Large intestine (tissue), 3 donors: Measurements from ENCODE around the gene TENT4A. TPM values are rescaled to one million over a fixed set of nuclear protein-coding genes. Genes with fewer than 3 reads are reported as not detected.

Source experiments
- DNase-seq, 2 donors: peaks; one replicate each; pipeline versions ENCODE4 v3.0.0 to v3.0.0-alpha.2; 2013
- H3K27ac ChIP-seq: one replicate; pipeline ENCODE4 v1.5.1; 2013; ENCODE audit warnings: low read length
- H3K27me3 ChIP-seq: 2 replicates; pipeline ENCODE4 v1.6.1; 2013; ENCODE audit warnings: low read length; ENCODE audit not compliant: control insufficient read depth, insufficient read depth
- H3K36me3 ChIP-seq: 2 replicates; pipeline ENCODE4 v1.6.1; 2013; ENCODE audit warnings: low read length; ENCODE audit not compliant: control insufficient read depth, insufficient read depth
- H3K4me1 ChIP-seq: one replicate; pipeline ENCODE4 v1.6.1; 2013; ENCODE audit warnings: low read length; ENCODE audit not compliant: control insufficient read depth, insufficient read depth
- H3K4me3 ChIP-seq: one replicate; pipeline ENCODE4 v1.5.1; 2013; ENCODE audit warnings: low read length
- H3K9me3 ChIP-seq: one replicate; pipeline ENCODE4 v1.6.1; 2013; ENCODE audit warnings: mild to moderate bottlenecking, low read depth, low read length, moderate library complexity; ENCODE audit not compliant: control insufficient read depth
- WGBS: methylation state at CpG from one replicate; pipeline ENCODE4 v1.1.5; 2013; ENCODE audit warnings: low lambda C conversion rate; ENCODE audit not compliant: insufficient coverage; 5-methylcytosine and 5-hydroxymethylcytosine counted together
- polyA plus RNA-seq: library from polyadenylated mRNA; unstranded; fragments of 120-200 nt; gene quantifications from one replicate; pipeline ENCODE4 v1.2.1, GENCODE V29; 2013

Gene TENT4A
- polyA plus RNA-seq, 1 donor = 24.7 TPM

- H3K4me3 ChIP-seq = no peak overlapping the region
- no peaks in the 10 kb centered on the region for H3K9me3 ChIP-seq
- H3K4me1 ChIP-seq = no peaks in the 10 kb centered on the region
- no peak for DNase-seq
- WGBS = no CpG with 5 or more reads among the region's 2 CpGs
- no peaks in the 10 kb centered on the region for H3K36me3 ChIP-seq
- H3K27ac ChIP-seq = no peak overlapping the region
- no peaks in the 10 kb centered on the region for H3K27me3 ChIP-seq
Observed at GRCh38 chr5:6783787-6784186, 70.6 kb downstream of the TENT4A start.

- H3K9me3 ChIP-seq = no peaks in the 10 kb centered on the region
- no peak for DNase-seq
- no peaks in the 10 kb centered on the region for H3K4me1 ChIP-seq
- H3K27ac ChIP-seq = no peak overlapping the region
- no CpG with 5 or more reads among the region's 7 CpGs for WGBS
- H3K36me3 ChIP-seq = no peaks in the 10 kb centered on the region
- no peaks in the 10 kb centered on the region for H3K27me3 ChIP-seq
- H3K4me3 ChIP-seq = no peak overlapping the region
Observed at GRCh38 chr5:6784481-6784880, 71.2 kb downstream of the TENT4A start.

- 100% methylated on average over 1 of the region's 6 CpGs for WGBS
- H3K27me3 ChIP-seq = no peaks in the 10 kb centered on the region
- DNase-seq = no peak
- H3K27ac ChIP-seq = no peak overlapping the region
- H3K9me3 ChIP-seq = no peaks in the 10 kb centered on the region
- no peak overlapping the region for H3K4me3 ChIP-seq
- no peaks in the 10 kb centered on the region for H3K4me1 ChIP-seq
- H3K36me3 ChIP-seq = no peaks in the 10 kb centered on the region
Observed at GRCh38 chr5:6785161-6785860, 72.1 kb downstream of the TENT4A start.

DNA sequence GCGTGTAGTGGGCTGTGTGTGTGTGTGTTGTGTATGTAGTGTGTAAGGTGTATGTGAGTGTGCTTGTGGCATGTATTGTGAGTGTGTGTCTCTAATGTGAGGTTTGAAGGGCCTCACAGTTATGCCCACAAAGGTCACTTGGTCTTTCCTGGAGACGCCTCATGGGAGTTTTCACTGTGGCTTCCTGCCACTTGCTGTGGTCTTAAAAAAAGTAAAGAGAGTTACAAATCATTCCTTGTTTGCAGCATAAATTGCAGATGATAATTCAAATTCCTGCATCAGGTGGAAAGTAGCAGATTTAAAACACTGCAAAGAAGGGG lies 72.6 kb downstream of the TENT4A start:
- DNase-seq = no peak
- Histone ChIP-seq H3K36me3 (no peaks in the 10 kb centered on the region), H3K27me3 (no peaks in the 10 kb centered on the region), H3K4me1 (no peaks in the 10 kb centered on the region), H3K27ac (no peak overlapping the region), H3K9me3 (no peaks in the 10 kb centered on the region), H3K4me3 (no peak overlapping the region)
- no CpG with 5 or more reads among the region's 2 CpGs for WGBS

DNA sequence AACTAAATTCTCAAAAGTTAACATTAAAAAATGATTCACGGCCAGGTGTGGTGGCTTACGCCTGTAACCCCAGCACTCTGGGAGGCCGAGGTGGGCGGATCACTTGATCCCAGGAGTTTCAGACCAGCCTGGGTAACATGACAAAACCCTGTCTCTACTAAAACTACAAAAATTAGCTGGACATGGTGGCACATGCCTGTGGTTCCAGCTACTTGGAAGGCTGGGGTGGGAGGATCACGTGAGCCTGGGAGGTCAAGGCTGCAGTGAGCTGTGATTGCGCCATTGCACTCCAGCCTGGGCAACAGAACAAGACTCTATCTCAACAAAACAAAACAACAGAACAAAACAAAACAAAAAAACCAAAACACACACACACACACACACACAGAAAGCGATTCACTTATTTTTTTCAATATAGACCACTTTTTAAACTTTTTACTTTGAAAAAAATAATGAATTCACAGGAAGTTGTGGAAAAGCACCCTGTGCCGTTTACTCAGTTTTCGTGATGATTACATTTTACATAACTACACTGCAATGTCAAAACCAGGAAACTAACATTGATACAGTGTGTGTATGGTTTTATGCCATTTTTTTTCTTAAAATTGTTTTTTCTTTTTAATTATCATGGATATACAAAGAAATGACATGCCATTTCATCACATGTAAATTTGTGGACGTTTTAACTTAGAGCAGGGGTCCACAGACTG lies 73.7 kb downstream of the TENT4A start:
- no peaks in the 10 kb centered on the region for H3K36me3 ChIP-seq
- no peak overlapping the region for H3K4me3 ChIP-seq
- no peak overlapping the region for H3K27ac ChIP-seq
- no peaks in the 10 kb centered on the region for H3K9me3 ChIP-seq
- peaks cover 5% of the 10 kb centered on the region for H3K27me3 ChIP-seq
- 100% methylated on average over 1 of the region's 10 CpGs for WGBS
- no peak for DNase-seq
- no peaks in the 10 kb centered on the region for H3K4me1 ChIP-seq

- WGBS = 100% methylated on average over 1 of the region's 4 CpGs
- H3K4me3 ChIP-seq = no peak overlapping the region
- no peak for DNase-seq
- no peaks in the 10 kb centered on the region for H3K36me3 ChIP-seq
- H3K4me1 ChIP-seq = no peaks in the 10 kb centered on the region
- H3K9me3 ChIP-seq = no peaks in the 10 kb centered on the region
- peaks cover 5% of the 10 kb centered on the region for H3K27me3 ChIP-seq
- H3K27ac ChIP-seq = no peak overlapping the region
Observed at GRCh38 chr5:6787941-6788340, 74.7 kb downstream of the TENT4A start.

GRCh38 chr5:6788439-6788838 lies 75.2 kb downstream of the TENT4A start:
- Histone ChIP-seq H3K4me3 (no peak overlapping the region), H3K9me3 (no peaks in the 10 kb centered on the region), H3K27me3 (peaks cover 5% of the 10 kb centered on the region), H3K36me3 (no peaks in the 10 kb centered on the region), H3K4me1 (no peaks in the 10 kb centered on the region), H3K27ac (no peak overlapping the region)
- WGBS = no CpG with 5 or more reads among the region's 7 CpGs
- no peak for DNase-seq

DNA sequence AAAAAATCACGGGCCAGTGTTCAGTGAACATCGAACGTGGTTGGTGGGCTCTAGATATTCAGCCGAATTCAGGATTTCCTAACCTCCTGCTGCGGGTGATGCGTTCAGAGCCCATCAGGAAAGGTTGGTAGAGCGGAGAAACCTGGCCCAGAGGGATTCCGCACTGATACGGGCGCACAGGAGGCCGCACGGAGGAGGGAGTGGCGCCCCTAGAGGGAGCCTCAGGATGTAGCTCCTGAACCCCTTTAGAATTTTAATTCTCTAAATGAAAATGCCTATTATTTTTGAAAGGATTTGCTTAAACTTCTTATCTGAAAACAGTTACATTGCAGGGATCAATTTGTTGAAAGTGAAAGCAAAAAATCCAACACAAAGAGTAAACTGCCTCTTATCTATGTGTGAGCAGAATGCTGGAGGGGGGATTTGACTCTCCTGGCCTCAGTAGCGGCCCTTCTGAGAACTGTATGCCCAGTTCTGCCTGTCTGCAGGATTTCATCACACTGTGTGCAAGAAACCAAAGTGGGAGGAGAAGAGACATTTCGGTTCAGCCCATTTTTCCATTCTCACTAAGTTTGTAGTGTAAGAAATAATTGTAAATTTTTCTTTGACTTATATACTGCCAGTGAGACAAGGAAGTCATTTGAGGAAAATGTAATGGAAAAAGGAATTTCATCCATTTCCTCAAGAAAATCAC lies 75.9 kb downstream of the TENT4A start:
- H3K9me3 ChIP-seq = no peaks in the 10 kb centered on the region
- H3K27ac ChIP-seq = no peak overlapping the region
- no peak for DNase-seq
- WGBS = 100% methylated on average over 1 of the region's 15 CpGs
- no peaks in the 10 kb centered on the region for H3K36me3 ChIP-seq
- H3K4me3 ChIP-seq = no peak overlapping the region
- H3K27me3 ChIP-seq = peaks cover 5% of the 10 kb centered on the region
- no peaks in the 10 kb centered on the region for H3K4me1 ChIP-seq

- no peaks in the 10 kb centered on the region for H3K36me3 ChIP-seq
- H3K4me1 ChIP-seq = no peaks in the 10 kb centered on the region
- H3K27ac ChIP-seq = no peak overlapping the region
- WGBS = 100% methylated on average over 1 of the region's 8 CpGs
- no peak overlapping the region for H3K4me3 ChIP-seq
- DNase-seq = no peak
- no peaks in the 10 kb centered on the region for H3K9me3 ChIP-seq
- H3K27me3 ChIP-seq = peaks cover 5% of the 10 kb centered on the region
Observed at GRCh38 chr5:6790346-6790865, 77.2 kb downstream of the TENT4A start.

DNA sequence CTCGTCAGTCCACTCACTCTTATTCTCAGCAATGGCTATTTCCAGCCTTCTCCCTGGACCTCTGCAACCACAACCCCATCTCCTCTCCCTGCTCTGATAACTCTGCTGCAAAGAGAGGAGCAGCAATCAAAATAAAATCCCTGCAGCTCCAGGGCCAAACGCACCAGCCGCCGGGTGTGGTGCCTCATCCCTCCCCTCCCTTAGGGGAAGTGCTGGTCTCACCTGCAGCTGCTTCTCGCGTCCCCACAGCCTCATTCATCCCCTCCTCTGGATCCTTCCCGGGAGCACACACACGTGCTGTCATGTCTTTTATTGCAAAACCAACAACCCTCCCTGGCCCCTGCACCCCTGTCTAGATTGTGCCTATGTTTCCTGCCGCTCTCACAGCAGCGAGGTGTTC lies 77.8 kb downstream of the TENT4A start:
- Histone ChIP-seq H3K27ac (no peak overlapping the region), H3K4me3 (no peak overlapping the region), H3K9me3 (no peaks in the 10 kb centered on the region), H3K36me3 (no peaks in the 10 kb centered on the region), H3K27me3 (peaks cover 5% of the 10 kb centered on the region), H3K4me1 (no peaks in the 10 kb centered on the region)
- no peak for DNase-seq
- WGBS = no CpG with 5 or more reads among the region's 10 CpGs
